GM12801 (cell line): ENCODE measurements around the gene EOMES.

Experiments
- TF ChIP-seq, protein P1 (sequence below): IDR thresholded peaks from one replicate; pipeline ENCODE4 v1.5.1; 2011; ENCODE audit warnings: control low read depth; ENCODE audit not compliant: insufficient read length; ENCODE audit errors: extremely low read depth

EOMES gene

DNA sequence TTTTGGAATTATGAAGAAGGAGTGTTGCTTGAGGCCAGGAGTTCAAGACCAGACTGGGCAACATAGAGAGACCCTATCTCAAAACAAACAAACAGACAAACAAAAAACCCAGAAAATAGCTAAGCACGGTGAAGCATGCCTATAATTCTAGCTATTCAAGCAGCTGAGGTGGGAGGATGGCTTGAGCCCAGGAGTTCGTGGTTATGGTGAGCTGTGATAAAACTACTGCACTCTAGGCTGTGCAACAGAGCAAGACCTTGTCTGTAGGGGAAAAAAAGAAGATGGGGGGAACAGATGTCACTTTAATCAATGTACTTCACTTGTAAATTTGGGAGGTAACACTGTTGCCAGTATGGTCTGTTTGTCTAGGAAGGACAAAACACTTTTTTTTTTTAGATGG, 18.7 kb upstream of the EOMES start:
- TF ChIP-seq, protein P1, sequence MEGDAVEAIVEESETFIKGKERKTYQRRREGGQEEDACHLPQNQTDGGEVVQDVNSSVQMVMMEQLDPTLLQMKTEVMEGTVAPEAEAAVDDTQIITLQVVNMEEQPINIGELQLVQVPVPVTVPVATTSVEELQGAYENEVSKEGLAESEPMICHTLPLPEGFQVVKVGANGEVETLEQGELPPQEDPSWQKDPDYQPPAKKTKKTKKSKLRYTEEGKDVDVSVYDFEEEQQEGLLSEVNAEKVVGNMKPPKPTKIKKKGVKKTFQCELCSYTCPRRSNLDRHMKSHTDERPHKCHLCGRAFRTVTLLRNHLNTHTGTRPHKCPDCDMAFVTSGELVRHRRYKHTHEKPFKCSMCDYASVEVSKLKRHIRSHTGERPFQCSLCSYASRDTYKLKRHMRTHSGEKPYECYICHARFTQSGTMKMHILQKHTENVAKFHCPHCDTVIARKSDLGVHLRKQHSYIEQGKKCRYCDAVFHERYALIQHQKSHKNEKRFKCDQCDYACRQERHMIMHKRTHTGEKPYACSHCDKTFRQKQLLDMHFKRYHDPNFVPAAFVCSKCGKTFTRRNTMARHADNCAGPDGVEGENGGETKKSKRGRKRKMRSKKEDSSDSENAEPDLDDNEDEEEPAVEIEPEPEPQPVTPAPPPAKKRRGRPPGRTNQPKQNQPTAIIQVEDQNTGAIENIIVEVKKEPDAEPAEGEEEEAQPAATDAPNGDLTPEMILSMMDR: no peak

DNA sequence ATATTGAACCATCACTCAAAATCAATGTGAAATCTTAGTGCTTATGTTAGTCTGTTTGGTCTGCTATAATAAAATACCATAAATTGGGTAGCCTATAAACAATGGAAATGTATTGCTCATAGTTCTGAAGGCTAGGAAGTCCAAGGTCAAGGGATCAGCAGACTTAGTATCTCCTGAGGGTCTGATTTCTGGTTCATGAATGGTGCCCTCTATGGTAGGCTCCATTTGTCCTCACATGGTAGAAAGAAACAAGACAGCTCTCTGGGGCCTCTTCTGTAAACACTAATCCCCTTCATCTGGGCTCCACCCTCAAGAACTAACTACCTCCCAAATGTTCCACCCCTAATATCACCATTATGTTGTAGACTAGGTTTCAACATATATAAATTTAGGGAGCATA, 15.0 kb upstream of the EOMES start:
- TF ChIP-seq, protein P1: no peak

GRCh38 chr3:27730774-27731659, 8.9 kb upstream of the EOMES start:
- TF ChIP-seq, protein P1: no peak

- TF ChIP-seq, protein P1: no peak
Observed at GRCh38 chr3:27729748-27730611, 7.9 kb upstream of the EOMES start.

- TF ChIP-seq, protein P1: no peak
Observed at GRCh38 chr3:27729325-27729724, 7.2 kb upstream of the EOMES start.

GRCh38 chr3:27728195-27729087, 6.3 kb upstream of the EOMES start:
- TF ChIP-seq, protein P1: no peak
